MG63 (cell line): ENCODE data around the gene HAUS5. TPM values are rescaled to one million over a fixed set of nuclear protein-coding genes. Genes with fewer than 3 reads are reported as not detected.
"Not testable (repeated sequence)": the region's sequence is repeated elsewhere in the genome, so short reads cannot be mapped to it uniquely, and the experiment has no call there.

Source experiments
- DNase-seq: peaks from one replicate; pipeline ENCODE4 v3.0.0-alpha.2; 2020
- H3K27me3 ChIP-seq: fragments of 250-450 bp; sonication (Bioruptor Pico); 2 replicates; pipeline ENCODE4 v1.5.1; 2020; ENCODE audit warnings: mild to moderate bottlenecking, moderate library complexity
- H3K36me3 ChIP-seq: fragments of 250-450 bp; sonication (Bioruptor Pico); 2 replicates; pipeline ENCODE4 v1.5.1; 2020; ENCODE audit warnings: mild to moderate bottlenecking, moderate library complexity
- H3K4me3 ChIP-seq: fragments of 250-450 bp; sonication (Bioruptor Pico); 2 replicates; pipeline ENCODE4 v1.5.1; 2020; ENCODE audit warnings: mild to moderate bottlenecking, moderate library complexity
- H3K9me3 ChIP-seq: fragments of 250-450 bp; sonication (Bioruptor Pico); 2 replicates; pipeline ENCODE4 v1.5.1; 2020; ENCODE audit warnings: mild to moderate bottlenecking, moderate library complexity
- total RNA-seq: library from RNA; depleted of rRNA; stranded (reverse); fragments of >200 nt; shearing (Covaris generic); gene quantifications from 2 replicates; pipeline ENCODE4 v1.2.3, GENCODE V29; 2014; ENCODE audit warnings: low replicate concordance; rRNA removed

Gene HAUS5
- total RNA-seq, result 12.8 and 18.2 TPM in 2 replicates

GRCh38 chr19:35612559-35613321 lies at the start of gene HAUS5:
HAUS5 (plus strand) TSS chr19:35612735; CDS start chr19:35612795, 60 bp downstream.
- peaks cover 10% of the 10 kb centered on the region; the same call in 1 of the 2 replicates for H3K36me3 ChIP-seq
- H3K9me3 ChIP-seq, result peaks cover 8% of the 10 kb centered on the region
- DNase-seq, result peak; percentile 93
- peak within 1 kb of the TSS; percentile 66 for H3K4me3 ChIP-seq
- H3K27me3 ChIP-seq, result no peaks in the 10 kb centered on the region

GRCh38 chr19:35562776-35563175 lies 49.8 kb upstream of the HAUS5 start:
- peaks cover 25% of the 10 kb centered on the region for H3K27me3 ChIP-seq
- no peaks in the 10 kb centered on the region for H3K9me3 ChIP-seq
- no peak overlapping the region for H3K4me3 ChIP-seq
- DNase-seq, result no peak
- H3K36me3 ChIP-seq, result no peaks in the 10 kb centered on the region

GRCh38 chr19:35563207-35563829 lies 49.2 kb upstream of the HAUS5 start, which contains the start of gene ATP4A:
ATP4A (minus strand) TSS chr19:35563658; CDS start chr19:35563629, 29 bp downstream.
- H3K9me3 ChIP-seq, result no peaks in the 10 kb centered on the region
- DNase-seq, result no peak
- H3K36me3 ChIP-seq, result no peaks in the 10 kb centered on the region
- H3K27me3 ChIP-seq, result peaks cover 23% of the 10 kb centered on the region
- no peak within 1 kb of the TSS for H3K4me3 ChIP-seq

GRCh38 chr19:35565016-35565856 lies 47.3 kb upstream of the HAUS5 start:
- Histone ChIP-seq H3K4me3 (no peak overlapping the region), H3K9me3 (no peaks in the 10 kb centered on the region), H3K27me3 (peaks cover 6% of the 10 kb centered on the region), H3K36me3 (no peaks in the 10 kb centered on the region)
- no peak for DNase-seq

- no peaks in the 10 kb centered on the region for H3K9me3 ChIP-seq
- no peak for DNase-seq
- H3K36me3 ChIP-seq, result no peaks in the 10 kb centered on the region
- H3K4me3 ChIP-seq, result no peak overlapping the region
- peaks cover 9% of the 10 kb centered on the region for H3K27me3 ChIP-seq
These were observed 45.8 kb upstream of the HAUS5 start for GRCh38 chr19:35566738-35567137.

- H3K4me3 ChIP-seq, result no peak overlapping the region
- no peaks in the 10 kb centered on the region for H3K9me3 ChIP-seq
- H3K27me3 ChIP-seq, result peaks cover 9% of the 10 kb centered on the region; the same call in 1 of the 2 replicates
- no peaks in the 10 kb centered on the region for H3K36me3 ChIP-seq
- no peak for DNase-seq
These were observed 43.2 kb upstream of the HAUS5 start for GRCh38 chr19:35569281-35569781.

- H3K27me3 ChIP-seq, result peaks cover 8% of the 10 kb centered on the region; the same call in 1 of the 2 replicates
- no peaks in the 10 kb centered on the region for H3K36me3 ChIP-seq
- no peak for DNase-seq
- H3K4me3 ChIP-seq, result no peak overlapping the region
- H3K9me3 ChIP-seq, result peaks cover 14% of the 10 kb centered on the region
These were observed 41.0 kb upstream of the HAUS5 start for GRCh38 chr19:35571406-35571965.

- H3K36me3 ChIP-seq, result no peaks in the 10 kb centered on the region
- no peak overlapping the region for H3K4me3 ChIP-seq
- no peak for DNase-seq
- H3K9me3 ChIP-seq, result peaks cover 18% of the 10 kb centered on the region
- peaks cover 5% of the 10 kb centered on the region; the same call in 1 of the 2 replicates for H3K27me3 ChIP-seq
These were observed 34.6 kb upstream of the HAUS5 start for GRCh38 chr19:35577918-35578317.

- peaks cover 10% of the 10 kb centered on the region for H3K27me3 ChIP-seq
- DNase-seq, result no peak
- H3K4me3 ChIP-seq, result no peak overlapping the region
- peaks cover 18% of the 10 kb centered on the region for H3K9me3 ChIP-seq
- no peaks in the 10 kb centered on the region for H3K36me3 ChIP-seq
These were observed 33.8 kb upstream of the HAUS5 start for GRCh38 chr19:35578707-35579106.

GRCh38 chr19:35582760-35583159 lies 29.8 kb upstream of the HAUS5 start:
- peaks cover 20% of the 10 kb centered on the region for H3K27me3 ChIP-seq
- no peak for DNase-seq
- H3K9me3 ChIP-seq, result peaks cover 5% of the 10 kb centered on the region
- H3K4me3 ChIP-seq, result no peak overlapping the region
- no peaks in the 10 kb centered on the region for H3K36me3 ChIP-seq

- H3K36me3 ChIP-seq, result no peaks in the 10 kb centered on the region
- peaks cover 20% of the 10 kb centered on the region for H3K27me3 ChIP-seq
- H3K9me3 ChIP-seq, result peaks cover 5% of the 10 kb centered on the region; the same call in 1 of the 2 replicates
- no peak within 1 kb of the TSS for H3K4me3 ChIP-seq
- DNase-seq, result peak; percentile 32
These were observed 26.7 kb upstream of the HAUS5 start, which contains the start of gene PMIS2 for GRCh38 chr19:35585848-35586247. PMIS2 (plus strand) TSS chr19:35586173; CDS start chr19:35586260, 87 bp downstream.

- DNase-seq, result no peak
- Histone ChIP-seq H3K4me3 (no peak overlapping the region), H3K27me3 (peaks cover 20% of the 10 kb centered on the region), H3K9me3 (peaks cover 5% of the 10 kb centered on the region), H3K36me3 (no peaks in the 10 kb centered on the region)
These were observed 25.2 kb upstream of the HAUS5 start for GRCh38 chr19:35587321-35587720.

- H3K27me3 ChIP-seq, result no peaks in the 10 kb centered on the region; the same call in none of the 2 replicates
- peaks cover 3% of the 10 kb centered on the region for H3K9me3 ChIP-seq
- no peak for DNase-seq
- H3K4me3 ChIP-seq, result no peak overlapping the region
- H3K36me3 ChIP-seq, result no peaks in the 10 kb centered on the region
These were observed 21.7 kb upstream of the HAUS5 start for GRCh38 chr19:35590875-35591274.

GRCh38 chr19:35592226-35592625 lies 20.3 kb upstream of the HAUS5 start:
- no peak for DNase-seq
- no peaks in the 10 kb centered on the region for H3K36me3 ChIP-seq
- peaks cover 2% of the 10 kb centered on the region; the same call in 1 of the 2 replicates for H3K9me3 ChIP-seq

GRCh38 chr19:35595026-35595425 lies 17.5 kb upstream of the HAUS5 start:
- H3K4me3 ChIP-seq, DNase-seq, H3K27me3 ChIP-seq, H3K36me3 ChIP-seq, H3K9me3 ChIP-seq: not testable (repeated sequence)

More at GRCh38 chr19:35592226-35592625, 20.3 kb upstream of the HAUS5 start:
- no peak overlapping the region for H3K4me3 ChIP-seq
- no peaks in the 10 kb centered on the region; the same call in 1 of the 2 replicates for H3K27me3 ChIP-seq

GRCh38 chr19:35595928-35596327 lies 16.6 kb upstream of the HAUS5 start:
- H3K9me3 ChIP-seq, result peaks cover 2% of the 10 kb centered on the region; the same call in 1 of the 2 replicates
- H3K4me3 ChIP-seq, result no peak overlapping the region
- H3K36me3 ChIP-seq, result no peaks in the 10 kb centered on the region
- no peaks in the 10 kb centered on the region; the same call in 1 of the 2 replicates for H3K27me3 ChIP-seq
- no peak for DNase-seq
